ENCODE measurements around the gene DDX59.
"Not testable (repeated sequence)": the region's sequence is repeated elsewhere in the genome, so short reads cannot be mapped to it uniquely, and the experiment has no call there.

The DDX59 gene

GRCh38 chr1:200670242-200671118 lies 773 bp upstream of the DDX59 start:
- DNase-seq (ENCODE audit: low read depth): peak; percentile 31

GRCh38 chr1:200668514-200669313 lies 993 bp downstream of the DDX59 start:
- DNase-seq (ENCODE audit: low read depth): no peak

- DNase-seq (ENCODE audit: low read depth): no peak
Measured at GRCh38 chr1:200666309-200666708, 3.4 kb downstream of the DDX59 start.

- DNase-seq (ENCODE audit: low read depth): no peak
Measured at GRCh38 chr1:200665861-200666260, 3.8 kb downstream of the DDX59 start.

- DNase-seq (ENCODE audit: low read depth): no peak
Measured at GRCh38 chr1:200660719-200661118, 9.0 kb downstream of the DDX59 start.

- no peak for DNase-seq (ENCODE audit: low read depth)
Measured at GRCh38 chr1:200659269-200659668, 10.4 kb downstream of the DDX59 start.

- DNase-seq (ENCODE audit: low read depth): no peak
Measured at GRCh38 chr1:200658037-200658818, 11.5 kb downstream of the DDX59 start.

GRCh38 chr1:200654660-200655059 lies 15.0 kb downstream of the DDX59 start:
- DNase-seq (ENCODE audit: low read depth): no peak

GRCh38 chr1:200653022-200653462 lies 16.7 kb downstream of the DDX59 start:
- no peak for DNase-seq (ENCODE audit: low read depth)

- no peak for DNase-seq (ENCODE audit: low read depth)
Measured at GRCh38 chr1:200652378-200652777, 17.3 kb downstream of the DDX59 start.

GRCh38 chr1:200646515-200646914 lies 23.2 kb downstream of the DDX59 start:
- DNase-seq (ENCODE audit: low read depth): no peak

GRCh38 chr1:200644021-200644420 lies 25.7 kb downstream of the DDX59 start:
- no peak for DNase-seq (ENCODE audit: low read depth)

GRCh38 chr1:200642481-200642880 lies 27.2 kb downstream of the DDX59 start:
- DNase-seq (ENCODE audit: low read depth): no peak

- DNase-seq (ENCODE audit: low read depth): no peak
Measured at GRCh38 chr1:200640963-200641401, 28.7 kb downstream of the DDX59 start.

- DNase-seq (ENCODE audit: low read depth): no peak
Measured at GRCh38 chr1:200640373-200640962, 29.2 kb downstream of the DDX59 start.

GRCh38 chr1:200638073-200638472 lies 31.6 kb downstream of the DDX59 start:
- DNase-seq (ENCODE audit: low read depth): no peak

- no peak for DNase-seq (ENCODE audit: low read depth)
Measured at GRCh38 chr1:200636681-200637080, 33.0 kb downstream of the DDX59 start.

GRCh38 chr1:200634261-200635122 lies 35.2 kb downstream of the DDX59 start:
- DNase-seq (ENCODE audit: low read depth): no peak

GRCh38 chr1:200631375-200631774 lies 38.3 kb downstream of the DDX59 start:
- no peak for DNase-seq (ENCODE audit: low read depth)

- DNase-seq (ENCODE audit: low read depth): not testable (repeated sequence)
Measured at GRCh38 chr1:200630515-200630899, 39.2 kb downstream of the DDX59 start.
